ENCODE measurements around the gene NHLRC2. TPM values are rescaled to one million over a fixed set of nuclear protein-coding genes. Genes with fewer than 3 reads are reported as not detected.

Gene NHLRC2
- total RNA-seq, 2 donors from 2014 or later: 37.7 to 54.9 TPM

DNA sequence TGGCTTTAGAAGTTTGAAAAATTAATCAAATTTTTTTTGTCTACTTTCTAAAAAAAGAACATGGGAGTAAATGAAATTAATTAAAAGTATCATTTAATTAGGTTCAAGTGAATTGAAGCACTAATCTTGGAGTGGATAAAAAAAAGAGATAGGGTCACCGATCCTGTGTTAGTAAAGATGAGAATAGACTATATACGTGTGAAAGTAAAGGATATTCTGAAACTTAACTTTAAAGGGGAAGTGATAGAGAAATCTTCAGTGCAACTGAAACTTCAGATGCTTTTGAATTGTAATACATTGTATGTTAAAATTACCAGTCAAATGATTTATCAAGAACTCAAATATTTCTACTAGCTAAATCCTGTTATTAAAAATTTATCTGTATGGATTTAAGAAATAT is 4.8 kb downstream of the NHLRC2 start:
- TF ChIP-seq, protein P1, sequence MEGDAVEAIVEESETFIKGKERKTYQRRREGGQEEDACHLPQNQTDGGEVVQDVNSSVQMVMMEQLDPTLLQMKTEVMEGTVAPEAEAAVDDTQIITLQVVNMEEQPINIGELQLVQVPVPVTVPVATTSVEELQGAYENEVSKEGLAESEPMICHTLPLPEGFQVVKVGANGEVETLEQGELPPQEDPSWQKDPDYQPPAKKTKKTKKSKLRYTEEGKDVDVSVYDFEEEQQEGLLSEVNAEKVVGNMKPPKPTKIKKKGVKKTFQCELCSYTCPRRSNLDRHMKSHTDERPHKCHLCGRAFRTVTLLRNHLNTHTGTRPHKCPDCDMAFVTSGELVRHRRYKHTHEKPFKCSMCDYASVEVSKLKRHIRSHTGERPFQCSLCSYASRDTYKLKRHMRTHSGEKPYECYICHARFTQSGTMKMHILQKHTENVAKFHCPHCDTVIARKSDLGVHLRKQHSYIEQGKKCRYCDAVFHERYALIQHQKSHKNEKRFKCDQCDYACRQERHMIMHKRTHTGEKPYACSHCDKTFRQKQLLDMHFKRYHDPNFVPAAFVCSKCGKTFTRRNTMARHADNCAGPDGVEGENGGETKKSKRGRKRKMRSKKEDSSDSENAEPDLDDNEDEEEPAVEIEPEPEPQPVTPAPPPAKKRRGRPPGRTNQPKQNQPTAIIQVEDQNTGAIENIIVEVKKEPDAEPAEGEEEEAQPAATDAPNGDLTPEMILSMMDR (conservative IDR thresholded peaks at IDR 0.05): no peak
- H3K36me3 Mint-ChIP-seq (ENCODE audit: low read depth): peaks cover 40% of the 10 kb centered on the region
- Histone ChIP-seq H3K9ac (ENCODE audit: extremely low read depth, low read length, poor library complexity, severe bottlenecking) (no peak overlapping the region), H3K27me3 (ENCODE audit: control insufficient read depth, insufficient read depth, low read length, poor library complexity, severe bottlenecking) (no peaks in the 10 kb centered on the region), H3K9me3 (ENCODE audit: control insufficient read depth, low read length) (peaks cover 16% of the 10 kb centered on the region), H3K36me3 (ENCODE audit: control insufficient read depth, insufficient read depth, low read length) (peaks cover 56% of the 10 kb centered on the region), H3K4me3 (ENCODE audit: low read length) (no peak overlapping the region), H3K27ac (ENCODE audit: low read depth, low read length) (no peak overlapping the region), H3K4me1 (ENCODE audit: control insufficient read depth, insufficient read depth, low read length) (no peaks in the 10 kb centered on the region)
- no peaks in the 10 kb centered on the region for H3K27me3 Mint-ChIP-seq (ENCODE audit: insufficient read depth)
- no peak overlapping the region for H3K27ac Mint-ChIP-seq
- 98 to 100% methylated on average over 2 of the region's 2 CpGs for WGBS, 2 experiments (ENCODE audit: insufficient coverage in 1 of 2, insufficient read length in 1 of 2)
- peaks cover 4% of the 10 kb centered on the region for H3K9me3 Mint-ChIP-seq
- no peak for DNase-seq
- H3K4me3 Mint-ChIP-seq: no peak overlapping the region
- peaks cover 13% of the 10 kb centered on the region for H3K4me1 Mint-ChIP-seq

DNA sequence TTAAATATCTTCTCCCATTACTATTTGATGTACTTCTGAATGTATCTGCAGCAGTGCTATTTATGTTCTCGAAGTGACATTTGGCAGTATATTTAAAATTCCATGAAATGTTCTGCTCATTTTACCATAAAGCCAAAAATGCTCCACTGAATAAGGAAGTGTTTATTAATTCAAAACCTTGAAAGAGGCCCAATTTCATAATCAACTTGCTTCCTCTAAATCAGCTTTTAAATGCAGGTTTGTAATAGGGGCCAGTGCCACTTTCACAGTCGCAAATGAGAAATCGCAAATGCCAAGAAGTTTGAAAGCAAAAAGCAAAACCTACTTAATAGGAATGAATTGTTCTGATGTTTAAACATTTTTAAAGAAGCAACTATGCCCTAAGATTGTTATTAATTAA is 11.4 kb downstream of the NHLRC2 start:
- Mint-ChIP-seq H3K27me3 (ENCODE audit: insufficient read depth) (no peaks in the 10 kb centered on the region), H3K27ac (no peak overlapping the region), H3K36me3 (ENCODE audit: low read depth) (peaks cover 40% of the 10 kb centered on the region), H3K9me3 (peaks cover 3% of the 10 kb centered on the region), H3K4me3 (no peak overlapping the region), H3K4me1 (no peaks in the 10 kb centered on the region)
- H3K27me3 ChIP-seq (ENCODE audit: control insufficient read depth, insufficient read depth, low read length, poor library complexity, severe bottlenecking): no peaks in the 10 kb centered on the region
- no peaks in the 10 kb centered on the region for H3K4me1 ChIP-seq (ENCODE audit: control insufficient read depth, insufficient read depth, low read length)
- whole genome bisulfite sequencing, 2 experiments (ENCODE audit: insufficient coverage in 1 of 2, insufficient read length in 1 of 2): 94% methylated on average over 3 of the region's 3 CpGs; no CpG with 5 or more reads in 1 of the 2 experiments
- no peak overlapping the region for H3K27ac ChIP-seq (ENCODE audit: low read depth, low read length)
- peaks cover 64% of the 10 kb centered on the region for H3K36me3 ChIP-seq (ENCODE audit: control insufficient read depth, insufficient read depth, low read length)
- H3K9me3 ChIP-seq (ENCODE audit: control insufficient read depth, low read length): peaks cover 5% of the 10 kb centered on the region
- H3K4me3 ChIP-seq (ENCODE audit: low read length): no peak overlapping the region
- H3K9ac ChIP-seq (ENCODE audit: extremely low read depth, low read length, poor library complexity, severe bottlenecking): no peak overlapping the region
- TF ChIP-seq, protein P1 (conservative IDR thresholded peaks at IDR 0.05): no peak
- DNase-seq: no peak

DNA sequence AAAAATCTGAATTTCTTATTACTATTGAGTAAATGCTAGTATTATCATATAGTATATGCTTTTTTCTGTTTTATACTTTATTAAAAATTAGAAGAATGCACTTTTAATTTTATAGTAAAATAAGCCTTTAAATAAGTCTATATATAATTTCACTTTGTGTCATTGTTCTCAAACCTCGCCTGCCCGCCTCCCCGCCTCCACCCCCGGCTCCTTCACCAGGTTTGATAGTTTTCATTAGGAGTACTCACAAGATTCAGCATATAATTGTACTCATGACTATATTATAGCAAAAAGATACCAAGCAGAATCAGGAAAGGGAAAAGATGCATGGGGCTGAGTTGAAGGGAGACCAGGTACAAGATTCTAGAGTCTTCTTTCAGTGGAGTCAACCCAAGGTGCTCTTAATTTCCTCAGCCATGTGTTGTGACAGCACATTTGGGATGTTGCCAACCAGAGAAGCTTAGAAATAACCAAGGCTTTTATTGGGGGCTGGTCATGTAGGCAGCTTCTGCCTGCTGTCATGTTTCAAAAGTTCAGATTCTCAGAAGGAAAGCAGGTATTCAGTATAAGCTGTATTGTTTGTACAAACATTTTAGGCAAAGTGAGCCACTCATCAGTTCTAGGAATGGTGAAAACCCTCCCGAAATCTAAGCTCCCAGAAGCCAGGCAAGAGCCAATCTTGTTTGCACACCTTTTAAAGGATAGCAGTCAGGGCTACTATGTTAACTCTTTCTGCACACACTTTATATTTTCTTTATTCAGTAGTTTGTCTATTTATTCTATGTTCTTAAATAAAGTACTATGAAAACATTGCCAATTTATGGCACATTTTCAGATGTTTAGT is 12.3 kb downstream of the NHLRC2 start:
- Mint-ChIP-seq H3K9me3 (no peaks in the 10 kb centered on the region), H3K27me3 (ENCODE audit: insufficient read depth) (no peaks in the 10 kb centered on the region), H3K36me3 (ENCODE audit: low read depth) (peaks cover 36% of the 10 kb centered on the region), H3K27ac (no peak overlapping the region), H3K4me3 (no peak overlapping the region), H3K4me1 (no peaks in the 10 kb centered on the region)
- Histone ChIP-seq H3K9me3 (ENCODE audit: control insufficient read depth, low read length) (peaks cover 3% of the 10 kb centered on the region), H3K27ac (ENCODE audit: low read depth, low read length) (no peak overlapping the region), H3K36me3 (ENCODE audit: control insufficient read depth, insufficient read depth, low read length) (peaks cover 59% of the 10 kb centered on the region), H3K4me1 (ENCODE audit: control insufficient read depth, insufficient read depth, low read length) (no peaks in the 10 kb centered on the region), H3K9ac (ENCODE audit: extremely low read depth, low read length, poor library complexity, severe bottlenecking) (no peak overlapping the region), H3K27me3 (ENCODE audit: control insufficient read depth, insufficient read depth, low read length, poor library complexity, severe bottlenecking) (no peaks in the 10 kb centered on the region), H3K4me3 (ENCODE audit: low read length) (no peak overlapping the region)
- DNase-seq: no peak
- WGBS, 2 experiments (ENCODE audit: insufficient coverage in 1 of 2, insufficient read length in 1 of 2): 99 to 100% methylated on average over 1 to 5 of the region's 5 CpGs
- TF ChIP-seq, protein P1 (conservative IDR thresholded peaks at IDR 0.05): no peak
